Upper lobe of left lung (tissue), 6 donors: Measurements from ENCODE around the gene TNS1. TPM values are rescaled to one million over a fixed set of nuclear protein-coding genes. Genes with fewer than 3 reads are reported as not detected.

ENCODE experiments used
- ATAC-seq, 2 donors: fragments of 200-7000 bp; cut with Tn5 transposase; one replicate each; pipeline ENCODE4 v1.9.1; 2022; ENCODE audit warnings: mild to moderate bottlenecking in 2 of 2, moderate library complexity in 2 of 2; ENCODE audit not compliant: low FRiP score in 2 of 2
- DNase-seq, 2 donors: peaks; one replicate each; pipeline ENCODE4 v3.0.0-alpha.2; 2019 to 2020
- H3K27ac ChIP-seq, 4 donors: fragments of 200-600 bp; sonication (generic); one replicate each; pipeline ENCODE4 v1.5.1; 2016 to 2019
- H3K27me3 ChIP-seq, 4 donors: fragments of 200-600 bp; sonication (generic); one replicate each; pipeline ENCODE4 v1.5.1; 2017 to 2019
- H3K36me3 ChIP-seq, 4 donors: fragments of 200-600 bp; sonication (generic); one replicate each; pipeline ENCODE4 v1.5.1; 2016 to 2019
- H3K4me1 ChIP-seq, 4 donors: fragments of 200-600 bp; sonication (generic); one replicate each; pipeline ENCODE4 v1.5.1; 2018 to 2019
- H3K4me3 ChIP-seq, 4 donors: fragments of 200-600 bp; sonication (generic); one replicate each; pipeline ENCODE4 v1.5.1; 2017 to 2019; ENCODE audit warnings: mild to moderate bottlenecking in 2 of 4, moderate library complexity in 1 of 4
- H3K9me3 ChIP-seq, 4 donors: fragments of 200-600 bp; sonication (generic); one replicate each; pipeline ENCODE4 v1.5.1; 2018 to 2019
- EP300 ChIP-seq, 4 donors: sonication (generic); formaldehyde crosslinking; IDR thresholded peaks; one replicate each; pipeline ENCODE4 v1.5.1; 2017; ENCODE audit warnings: antibody characterized with exemption in 4 of 4, control low read depth in 2 of 4
- POLR2A ChIP-seq, 4 donors: fragments of 450-650 bp; IDR thresholded peaks; one replicate each; pipeline ENCODE4 v1.5.1; 2016 to 2017; ENCODE audit warnings: antibody characterized with exemption in 4 of 4, mild to moderate bottlenecking in 2 of 4
- POLR2AphosphoS5 ChIP-seq, 2 donors: sonication (generic); formaldehyde crosslinking; IDR thresholded peaks; one replicate each; pipeline ENCODE4 v1.5.1; 2017; ENCODE audit warnings: antibody characterized with exemption in 2 of 2
- WGBS, 2 donors: methylation state at CpG; one replicate each; pipeline ENCODE4 v1.1.5; 2017 to 2018; 5-methylcytosine and 5-hydroxymethylcytosine counted together
- total RNA-seq, 6 donors: library from RNA; depleted of rRNA in 4 of 6; stranded (reverse); fragments of >200 nt in 4 of 6; gene quantifications; one replicate each; pipeline versions ENCODE4 v1.1.0 to v1.2.1, GENCODE V29; 2016 to 2021
- TF ChIP-seq, protein P1 (sequence below), 6 experiments: fragments of 450-650 bp in 4 of 6; fragments of 200-600 bp in 2 of 6; sonication (generic) in 2 of 6; IDR thresholded peaks; one replicate each; pipeline ENCODE4 v1.5.1; 2016 to 2019; ENCODE audit warnings: antibody characterized with exemption in 6 of 6
- donor health status: DM: no; HTN: no; CAD: no; lungs with moderate emphysema.
- donor health status: DM: no; HTN: yes; CAD: no; lungs with severe emphysema.

The TNS1 gene
- total RNA-seq, 6 donors from 2014 or later: 325 to 1,095 (median 550) TPM

DNA sequence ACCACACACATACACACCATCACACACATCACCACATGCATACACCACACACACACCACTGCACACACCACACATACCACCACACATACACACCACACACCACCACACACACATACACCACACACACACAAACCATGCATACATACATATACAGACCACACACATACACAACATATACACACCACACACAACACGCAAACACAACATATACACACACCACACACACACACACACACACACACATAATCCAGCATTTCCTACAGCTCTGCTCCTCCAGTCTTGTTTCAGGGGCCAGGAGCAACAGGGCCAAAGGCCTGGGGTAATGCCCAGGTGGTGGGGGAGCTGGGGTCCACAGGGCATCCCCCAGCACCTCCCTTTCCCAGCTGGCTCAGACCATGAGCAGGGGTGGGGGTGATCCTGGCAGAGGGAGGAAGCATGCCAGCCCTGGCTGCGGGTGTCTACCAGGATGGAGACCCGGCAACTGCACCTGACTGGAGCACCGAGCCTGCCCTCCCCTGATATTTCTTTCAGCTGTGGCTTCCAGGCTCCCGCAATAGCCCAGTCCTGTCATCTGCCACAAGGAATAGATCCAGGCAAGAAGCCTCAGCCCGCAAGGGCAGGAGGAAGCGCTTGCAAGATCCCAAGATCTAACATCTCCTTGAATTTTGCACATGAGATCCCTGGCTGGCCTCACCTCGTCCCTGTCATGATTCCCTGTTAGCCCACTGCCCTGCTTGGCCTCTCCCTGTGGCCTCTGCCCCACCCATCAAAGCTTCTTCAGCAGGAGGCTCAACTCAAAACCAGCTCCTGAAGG is 196.9 kb downstream of the TNS1 start:
- Histone ChIP-seq H3K27me3 (no peaks in the 10 kb centered on the region), H3K4me1 (peaks cover 21 to 31% (median 27%) of the 10 kb centered on the region in 4 donors), H3K27ac (peak overlapping the region; percentile 40 to 71 (median 56)), H3K9me3 (no peaks in the 10 kb centered on the region), H3K4me3 (no peak overlapping the region), H3K36me3 (peaks cover 34 to 95% (median 72%) of the 10 kb centered on the region in 4 donors)
- TF ChIP-seq, protein P1, sequence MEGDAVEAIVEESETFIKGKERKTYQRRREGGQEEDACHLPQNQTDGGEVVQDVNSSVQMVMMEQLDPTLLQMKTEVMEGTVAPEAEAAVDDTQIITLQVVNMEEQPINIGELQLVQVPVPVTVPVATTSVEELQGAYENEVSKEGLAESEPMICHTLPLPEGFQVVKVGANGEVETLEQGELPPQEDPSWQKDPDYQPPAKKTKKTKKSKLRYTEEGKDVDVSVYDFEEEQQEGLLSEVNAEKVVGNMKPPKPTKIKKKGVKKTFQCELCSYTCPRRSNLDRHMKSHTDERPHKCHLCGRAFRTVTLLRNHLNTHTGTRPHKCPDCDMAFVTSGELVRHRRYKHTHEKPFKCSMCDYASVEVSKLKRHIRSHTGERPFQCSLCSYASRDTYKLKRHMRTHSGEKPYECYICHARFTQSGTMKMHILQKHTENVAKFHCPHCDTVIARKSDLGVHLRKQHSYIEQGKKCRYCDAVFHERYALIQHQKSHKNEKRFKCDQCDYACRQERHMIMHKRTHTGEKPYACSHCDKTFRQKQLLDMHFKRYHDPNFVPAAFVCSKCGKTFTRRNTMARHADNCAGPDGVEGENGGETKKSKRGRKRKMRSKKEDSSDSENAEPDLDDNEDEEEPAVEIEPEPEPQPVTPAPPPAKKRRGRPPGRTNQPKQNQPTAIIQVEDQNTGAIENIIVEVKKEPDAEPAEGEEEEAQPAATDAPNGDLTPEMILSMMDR (IDR thresholded peaks at IDR 0.05): no peak
- no peak for TF ChIP-seq EP300 (IDR thresholded peaks at IDR 0.05)
- no peak for TF ChIP-seq POLR2AphosphoS5 (IDR thresholded peaks at IDR 0.05)
- no peak for TF ChIP-seq POLR2A (IDR thresholded peaks at IDR 0.05)
- ATAC-seq (no peak), DNase-seq (no peak)
- 86 to 87% methylated on average over 5 to 8 of the region's 8 CpGs for WGBS, 2 donors

DNA sequence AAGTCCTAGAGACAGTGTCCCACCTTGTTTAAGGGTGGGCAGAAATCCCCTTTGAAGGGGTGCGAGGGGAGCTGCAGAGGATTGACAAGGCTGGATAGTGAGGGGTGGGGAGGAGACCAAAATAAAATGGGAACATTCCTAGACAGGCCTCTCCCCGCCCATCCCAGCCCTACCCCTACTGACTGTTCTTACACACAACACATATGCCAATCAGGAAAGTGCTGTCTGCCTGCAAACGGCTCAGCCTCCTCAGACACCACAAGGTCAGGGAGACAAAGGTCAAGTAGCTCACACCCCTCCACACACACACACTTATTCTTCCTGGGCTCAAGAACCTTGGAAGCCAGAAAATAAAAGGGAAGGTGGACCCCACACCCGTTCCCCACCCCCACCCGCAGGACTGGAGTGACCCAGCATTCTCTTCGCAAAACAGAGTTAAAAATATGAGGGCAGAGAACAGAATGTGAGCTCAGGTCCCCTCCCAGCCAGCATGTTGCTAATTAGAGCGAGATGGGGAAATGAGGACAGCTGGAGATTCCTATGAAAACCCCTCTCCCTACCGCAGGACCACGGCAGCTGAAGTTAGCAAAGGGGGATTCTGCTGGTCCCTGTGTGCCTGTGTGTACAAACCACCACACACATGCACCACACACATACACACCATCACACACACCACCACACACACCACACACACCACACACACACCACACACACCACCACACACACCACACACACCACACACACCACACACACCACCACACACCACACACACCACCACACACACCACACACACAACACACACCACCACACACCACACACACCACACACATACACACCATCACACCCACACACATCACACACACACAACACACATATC is 197.8 kb downstream of the TNS1 start:
- peaks cover 21 to 31% (median 27%) of the 10 kb centered on the region in 4 donors for H3K4me1 ChIP-seq
- DNase-seq: no peak
- WGBS, 2 donors: 65 to 69% methylated on average over 9 of the region's 9 CpGs
- no peaks in the 10 kb centered on the region for H3K27me3 ChIP-seq
- ATAC-seq: peak; percentile 3 to 31
- H3K4me3 ChIP-seq: no peak overlapping the region
- TF ChIP-seq POLR2AphosphoS5 (IDR thresholded peaks at IDR 0.05) (peak in 1 of 2 donors; percentile 40), POLR2A (IDR thresholded peaks at IDR 0.05) (no peak)
- H3K27ac ChIP-seq: peak overlapping the region in 3 of 4 donors; percentile 50 to 71 (median 63)
- H3K36me3 ChIP-seq: peaks cover 25 to 90% (median 65%) of the 10 kb centered on the region in 4 donors
- H3K9me3 ChIP-seq: no peaks in the 10 kb centered on the region

DNA sequence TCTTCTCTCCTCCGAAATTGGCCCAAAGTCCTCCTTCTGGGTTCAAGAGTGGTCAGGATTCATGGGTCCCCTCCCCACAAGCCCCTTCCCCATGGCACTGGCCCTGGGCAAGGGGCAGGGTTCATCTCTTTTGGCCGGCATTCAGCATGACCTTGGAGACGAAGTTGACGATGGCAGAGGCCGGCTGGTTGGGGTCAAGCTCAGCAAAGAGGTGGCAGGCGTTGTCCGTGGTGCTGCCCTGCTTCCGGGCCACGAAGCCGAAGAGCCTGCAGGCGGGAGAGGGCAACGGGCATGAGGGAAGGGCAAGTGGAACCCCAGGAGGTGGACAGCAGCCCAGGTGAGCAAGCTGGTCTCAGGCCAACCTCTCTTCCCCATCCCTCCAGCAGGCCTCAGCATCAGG is 198.5 kb downstream of the TNS1 start:
- H3K4me1 ChIP-seq: peaks cover 21 to 31% (median 27%) of the 10 kb centered on the region in 4 donors
- ATAC-seq (peak in 1 of 2 donors; percentile 2), DNase-seq (peak in 1 of 2 donors; percentile 21)
- H3K27me3 ChIP-seq: no peaks in the 10 kb centered on the region
- H3K27ac ChIP-seq: peak overlapping the region in 3 of 4 donors; percentile 50 to 71 (median 63)
- TF ChIP-seq POLR2AphosphoS5 (IDR thresholded peaks at IDR 0.05) (no peak), EP300 (IDR thresholded peaks at IDR 0.05) (no peak), POLR2A (IDR thresholded peaks at IDR 0.05) (no peak)
- TF ChIP-seq, protein P1 (IDR thresholded peaks at IDR 0.05): no peak
- peaks cover 19 to 90% (median 59%) of the 10 kb centered on the region in 4 donors for H3K36me3 ChIP-seq
- no peaks in the 10 kb centered on the region for H3K9me3 ChIP-seq
- WGBS, 2 donors: 60 to 70% methylated on average over 12 of the region's 12 CpGs
- no peak overlapping the region for H3K4me3 ChIP-seq

DNA sequence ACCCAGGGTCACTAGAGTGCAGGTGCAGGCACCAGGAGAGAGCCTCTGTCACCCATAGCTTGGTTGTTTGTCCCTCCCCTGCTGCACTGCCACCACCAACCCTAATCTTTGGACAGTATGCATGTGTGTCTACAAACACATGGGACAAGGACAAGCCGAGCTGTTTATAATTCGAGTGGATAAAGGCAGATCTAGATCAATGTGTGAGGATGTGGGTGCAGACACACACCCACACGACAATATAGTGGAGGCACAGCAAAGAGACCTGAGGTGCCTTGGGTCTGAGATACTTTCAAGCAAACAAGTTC is 199.2 kb downstream of the TNS1 start:
- H3K27ac ChIP-seq: peak overlapping the region in 2 of 4 donors; percentile 50 to 71
- H3K27me3 ChIP-seq: no peaks in the 10 kb centered on the region
- no peak for TF ChIP-seq EP300 (IDR thresholded peaks at IDR 0.05)
- TF ChIP-seq, protein P1 (IDR thresholded peaks at IDR 0.05): no peak
- TF ChIP-seq POLR2AphosphoS5 (IDR thresholded peaks at IDR 0.05): no peak
- DNase-seq (peak in 1 of 2 donors; percentile 10), ATAC-seq (no peak)
- no peaks in the 10 kb centered on the region for H3K9me3 ChIP-seq
- peaks cover 23 to 33% (median 27%) of the 10 kb centered on the region in 4 donors for H3K4me1 ChIP-seq
- 74 to 78% methylated on average over 3 of the region's 3 CpGs for WGBS, 2 donors
- H3K36me3 ChIP-seq: peaks cover 14 to 88% (median 56%) of the 10 kb centered on the region in 4 donors
- no peak overlapping the region for H3K4me3 ChIP-seq
